Coronary artery (tissue), 2 donors: ENCODE measurements around the gene PPP6R3.
"Not testable (repeated sequence)": the region's sequence is repeated elsewhere in the genome, so short reads cannot be mapped to it uniquely, and the experiment has no call there.

Experiments
- DNase-seq: peaks from one replicate; pipeline ENCODE4 v3.0.0-alpha.2; 2017; ENCODE audit warnings: low spot score
- H3K27ac ChIP-seq, 2 donors: fragments of 200-600 bp; sonication (generic); one replicate each; pipeline ENCODE4 v1.5.1; 2016 to 2019
- H3K4me3 ChIP-seq: fragments of 200-600 bp; sonication (generic); 2 replicates; pipeline ENCODE4 v1.5.1; 2016; ENCODE audit warnings: mild to moderate bottlenecking, moderate library complexity
- TF ChIP-seq, protein P1 (sequence below): fragments of 200-600 bp; sonication (generic); IDR thresholded peaks from one replicate; pipeline ENCODE4 v1.5.1; 2019; ENCODE audit warnings: antibody characterized with exemption

Gene PPP6R3

DNA sequence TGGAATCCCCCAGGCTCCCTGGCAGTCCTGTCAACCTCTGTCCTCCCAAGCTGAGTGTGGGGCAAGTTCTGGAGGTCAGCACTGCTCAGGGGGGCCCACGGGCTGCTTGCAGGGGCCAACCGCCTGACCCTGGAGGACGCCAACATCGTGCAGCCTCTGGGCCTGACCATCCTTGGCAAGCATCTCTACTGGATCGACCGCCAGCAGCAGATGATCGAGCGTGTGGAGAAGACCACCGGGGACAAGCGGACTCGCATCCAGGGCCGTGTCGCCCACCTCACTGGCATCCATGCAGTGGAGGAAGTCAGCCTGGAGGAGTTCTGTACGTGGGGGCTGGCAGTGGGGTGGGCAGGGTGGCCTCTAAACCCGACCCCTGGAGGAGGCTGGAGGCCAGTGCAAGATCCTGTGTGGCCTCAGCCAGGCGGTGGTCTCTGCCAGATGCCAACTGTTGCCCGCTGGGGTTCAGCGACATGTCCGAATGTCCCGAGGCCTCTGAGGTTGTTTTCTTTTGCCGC lies 34.6 kb upstream of the PPP6R3 start:
- H3K4me3 ChIP-seq, result no peak overlapping the region
- H3K27ac ChIP-seq, result no peak overlapping the region
- TF ChIP-seq, protein P1, sequence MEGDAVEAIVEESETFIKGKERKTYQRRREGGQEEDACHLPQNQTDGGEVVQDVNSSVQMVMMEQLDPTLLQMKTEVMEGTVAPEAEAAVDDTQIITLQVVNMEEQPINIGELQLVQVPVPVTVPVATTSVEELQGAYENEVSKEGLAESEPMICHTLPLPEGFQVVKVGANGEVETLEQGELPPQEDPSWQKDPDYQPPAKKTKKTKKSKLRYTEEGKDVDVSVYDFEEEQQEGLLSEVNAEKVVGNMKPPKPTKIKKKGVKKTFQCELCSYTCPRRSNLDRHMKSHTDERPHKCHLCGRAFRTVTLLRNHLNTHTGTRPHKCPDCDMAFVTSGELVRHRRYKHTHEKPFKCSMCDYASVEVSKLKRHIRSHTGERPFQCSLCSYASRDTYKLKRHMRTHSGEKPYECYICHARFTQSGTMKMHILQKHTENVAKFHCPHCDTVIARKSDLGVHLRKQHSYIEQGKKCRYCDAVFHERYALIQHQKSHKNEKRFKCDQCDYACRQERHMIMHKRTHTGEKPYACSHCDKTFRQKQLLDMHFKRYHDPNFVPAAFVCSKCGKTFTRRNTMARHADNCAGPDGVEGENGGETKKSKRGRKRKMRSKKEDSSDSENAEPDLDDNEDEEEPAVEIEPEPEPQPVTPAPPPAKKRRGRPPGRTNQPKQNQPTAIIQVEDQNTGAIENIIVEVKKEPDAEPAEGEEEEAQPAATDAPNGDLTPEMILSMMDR, result no peak
- no peak for DNase-seq

DNA sequence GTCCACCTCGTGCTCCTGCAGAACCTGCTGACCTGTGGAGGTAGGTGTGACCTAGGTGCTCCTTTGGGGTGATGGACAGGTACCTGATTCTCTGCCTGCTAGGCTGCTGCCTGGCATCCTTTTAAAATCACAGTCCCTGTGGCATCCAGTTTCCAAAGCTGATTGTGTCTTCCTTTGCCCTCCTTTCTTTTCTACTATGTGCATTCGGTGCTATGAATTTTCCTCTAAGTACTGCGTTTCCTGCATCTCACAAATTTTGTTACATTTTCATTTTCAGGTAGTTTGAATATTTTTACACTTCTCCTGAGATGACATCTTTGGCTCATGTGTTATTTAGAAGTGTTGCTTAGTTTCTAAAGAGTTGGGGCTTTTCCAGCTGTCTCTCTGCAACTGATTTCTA lies 30.9 kb upstream of the PPP6R3 start:
- no peak for DNase-seq
- H3K4me3 ChIP-seq, result no peak overlapping the region
- TF ChIP-seq, protein P1, result no peak
- no peak overlapping the region for H3K27ac ChIP-seq

DNA sequence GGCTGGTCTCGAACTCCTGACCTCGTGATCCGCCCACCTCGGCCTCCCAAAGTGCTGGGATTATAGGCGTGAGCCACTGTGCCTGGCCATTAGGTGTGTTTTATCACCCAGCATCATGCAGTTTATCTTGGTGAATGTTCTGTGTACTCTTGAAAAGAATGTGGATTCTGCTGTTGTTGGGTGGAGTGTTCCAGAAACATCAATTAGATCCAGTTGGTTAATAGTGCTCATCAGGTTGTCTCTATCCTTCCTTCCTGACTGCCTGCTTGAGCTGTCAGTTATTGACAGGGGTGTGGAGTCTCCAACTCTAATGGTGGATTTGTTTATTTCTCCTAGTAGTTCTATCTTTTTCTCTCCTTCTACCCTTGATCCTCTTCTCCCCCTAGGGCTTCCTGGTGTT lies 30.2 kb upstream of the PPP6R3 start:
- TF ChIP-seq, protein P1, result no peak
- no peak for DNase-seq
- no peak overlapping the region for H3K4me3 ChIP-seq
- H3K27ac ChIP-seq, result no peak overlapping the region

DNA sequence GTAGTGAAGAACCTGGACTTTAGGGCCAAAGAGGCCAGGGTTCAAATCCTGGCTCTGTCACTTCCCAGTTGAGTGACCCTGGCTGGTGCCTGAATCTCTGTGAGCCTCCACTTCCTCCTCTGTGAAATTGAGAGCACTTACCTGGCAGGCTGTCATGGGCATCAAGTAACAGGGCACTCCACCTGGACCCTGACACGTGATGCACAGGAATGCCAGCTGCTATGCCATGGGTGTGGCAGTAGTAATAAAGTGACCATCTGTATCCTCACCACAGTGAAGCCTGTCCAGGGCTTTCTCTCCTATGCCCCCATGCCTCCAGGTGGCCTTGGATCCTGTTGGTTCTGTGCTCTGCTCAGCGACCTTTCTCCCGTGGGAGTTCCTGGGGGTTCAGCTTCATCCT lies 29.8 kb upstream of the PPP6R3 start:
- H3K27ac ChIP-seq, result no peak overlapping the region
- no peak overlapping the region for H3K4me3 ChIP-seq
- TF ChIP-seq, protein P1, result no peak
- DNase-seq, result no peak

DNA sequence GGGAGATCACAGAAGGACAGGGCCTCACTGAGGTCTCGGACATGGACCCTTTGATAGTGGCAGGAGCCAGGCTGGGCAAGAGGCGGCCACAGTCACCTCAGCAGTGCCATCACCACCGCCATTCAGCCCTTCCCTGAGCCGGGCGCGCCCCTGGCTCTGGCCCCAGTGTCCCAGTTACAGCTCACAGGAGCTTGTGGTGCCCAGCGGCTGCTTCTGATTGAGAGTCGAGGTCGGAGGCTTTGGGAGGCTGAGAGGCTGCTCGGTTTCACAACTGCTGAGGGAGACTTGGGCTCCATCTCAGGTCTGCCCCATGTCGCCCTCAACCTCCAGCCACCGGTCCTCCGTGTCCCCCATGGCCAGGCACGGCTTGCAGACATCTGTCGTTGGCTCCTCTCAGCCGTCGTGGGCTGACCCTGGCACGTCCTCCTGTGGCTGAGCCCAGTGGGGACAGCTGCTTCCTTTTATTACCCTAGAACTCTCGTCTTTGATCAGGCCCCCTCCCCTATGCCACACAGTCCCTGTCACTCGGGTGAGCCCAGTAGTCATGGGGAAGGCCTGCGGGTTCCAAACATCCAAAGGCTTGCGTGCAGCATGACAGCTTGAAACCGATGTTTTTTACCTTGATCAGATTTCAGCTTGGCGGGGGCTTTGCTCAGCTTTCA lies 28.4 kb upstream of the PPP6R3 start:
- Histone ChIP-seq H3K27ac (no peak overlapping the region), H3K4me3 (no peak overlapping the region)
- TF ChIP-seq, protein P1, result no peak
- no peak for DNase-seq

DNA sequence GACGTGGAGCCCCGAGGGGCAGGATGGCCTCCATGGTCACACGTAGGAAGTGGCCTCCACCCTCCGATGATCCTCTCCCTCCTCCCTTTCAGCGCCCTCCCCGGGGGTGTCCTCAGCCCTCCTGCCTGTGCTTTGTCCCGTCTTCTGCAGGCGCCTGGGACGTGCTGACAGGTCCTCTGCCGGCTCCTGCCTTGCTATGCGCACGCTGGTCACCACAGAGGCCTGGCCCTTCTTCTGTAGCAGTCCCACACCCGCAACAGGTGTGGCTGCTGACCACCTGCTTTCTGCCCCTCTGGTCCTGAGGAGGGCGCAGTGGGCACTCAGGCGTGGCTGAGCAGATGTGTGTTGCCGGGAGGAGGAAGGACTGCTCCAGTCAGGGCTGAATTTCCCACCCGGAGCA lies 27.7 kb upstream of the PPP6R3 start:
- DNase-seq, result no peak
- TF ChIP-seq, protein P1, result no peak
- no peak overlapping the region for H3K4me3 ChIP-seq
- no peak overlapping the region for H3K27ac ChIP-seq

DNA sequence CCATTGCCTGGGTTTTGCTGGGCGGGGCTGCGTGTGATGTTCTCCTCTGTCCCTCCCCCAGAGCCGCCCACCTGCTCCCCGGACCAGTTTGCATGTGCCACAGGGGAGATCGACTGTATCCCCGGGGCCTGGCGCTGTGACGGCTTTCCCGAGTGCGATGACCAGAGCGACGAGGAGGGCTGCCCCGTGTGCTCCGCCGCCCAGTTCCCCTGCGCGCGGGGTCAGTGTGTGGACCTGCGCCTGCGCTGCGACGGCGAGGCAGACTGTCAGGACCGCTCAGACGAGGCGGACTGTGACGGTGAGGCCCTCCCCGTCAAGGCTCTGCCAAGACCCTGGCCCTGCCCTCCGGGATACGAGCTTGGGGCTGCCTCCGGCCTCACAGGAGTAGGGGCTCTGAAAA lies 27.0 kb upstream of the PPP6R3 start:
- H3K27ac ChIP-seq, result no peak overlapping the region
- no peak for DNase-seq
- TF ChIP-seq, protein P1, result no peak
- no peak overlapping the region for H3K4me3 ChIP-seq

DNA sequence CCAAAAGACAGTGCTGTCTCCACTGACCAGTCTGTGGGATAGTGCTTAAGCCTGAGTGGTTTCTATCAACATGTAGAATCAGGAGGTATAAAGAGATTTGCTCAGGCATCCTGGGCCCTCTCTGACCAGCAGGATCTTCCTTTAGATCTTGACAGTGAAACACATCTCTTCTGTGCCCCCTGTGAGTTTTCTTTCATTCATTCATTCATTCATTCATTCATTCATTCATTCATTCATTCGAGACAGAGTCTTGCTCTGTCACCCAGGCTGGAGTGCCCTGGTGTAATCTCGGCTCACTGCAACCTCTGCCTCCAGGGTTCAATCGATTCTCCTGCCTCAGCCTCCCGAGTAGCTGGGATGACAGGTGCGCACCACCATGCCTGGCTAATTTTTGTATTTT lies 26.4 kb upstream of the PPP6R3 start:
- H3K4me3 ChIP-seq, H3K27ac ChIP-seq, DNase-seq: not testable (repeated sequence)
